H1 (cell line): Measurements from ENCODE around the gene PRODH2. TPM values are rescaled to one million over a fixed set of nuclear protein-coding genes. Genes with fewer than 3 reads are reported as not detected.

Experiments used
- KDM1A ChIP-seq: fragments of 200-600, 300-600 bp; sonication (generic); IDR thresholded peaks from 2 replicates; pipeline ENCODE4 v1.7.1; 2016; ENCODE audit warnings: mild to moderate bottlenecking, low read length, borderline replicate concordance
- POU5F1 ChIP-seq: IDR thresholded peaks from 2 replicates; pipeline ENCODE4 v1.6.1; 2011; ENCODE audit warnings: low read depth, mild to moderate bottlenecking, low read length, moderate library complexity
- RXRA ChIP-seq: IDR thresholded peaks from 2 replicates; pipeline ENCODE4 v1.6.1; 2011; ENCODE audit warnings: low read depth, mild to moderate bottlenecking, low read length, moderate library complexity; ENCODE audit not compliant: insufficient read depth
- SIRT6 ChIP-seq: IDR thresholded peaks from one replicate; pipeline ENCODE4 v1.7.1; 2012; ENCODE audit warnings: low read length, inconsistent platforms
- SIX5 ChIP-seq: IDR thresholded peaks from 2 replicates; pipeline ENCODE4 v1.6.1; 2011; ENCODE audit warnings: mild to moderate bottlenecking, low read depth, low read length
- TCF12 ChIP-seq: IDR thresholded peaks from 2 replicates; pipeline ENCODE4 v1.6.1; 2011; ENCODE audit warnings: low read depth, mild to moderate bottlenecking, low read length
- polyA plus RNA-seq, 7 experiments: library from polyadenylated mRNA; depleted of rRNA in 3 of 7; stranded (reverse) in 5 of 7; unstranded in 2 of 7; fragments of >200 nt in 5 of 7; fragments of 200-250 nt in 2 of 7; gene quantifications; 1 replicate in 5 of 7; 2 replicates in 1 of 7; 4 replicates in 1 of 7; pipeline versions ENCODE4 v1.2.1 to v1.2.3, GENCODE V29; 2011 to 2013; ENCODE audit warnings: missing spikeins in 2 of 7, mixed read lengths in 2 of 7
- total RNA-seq: library from RNA; stranded (reverse); fragmentation: NEBNext Ultra II Directional; extraction: Animal tissue kit (Norgen Biotek cat#: 25700); gene quantifications from 2 replicates; pipeline ENCODE4 v1.2.1, GENCODE V29; 2021

PRODH2 gene
- total and polyA plus RNA-seq, 2 of the 8 experiments (the other 6 are each of a cell fraction or from before 2014, with no cell fraction given): not detected

GRCh38 chr19:35752746-35753350 is 59.8 kb downstream of the PRODH2 start (continued):
- TF ChIP-seq TCF12 (no peak), POU5F1 (no peak), RXRA (no peak), KDM1A (no peak), SIX5 (no peak), SIRT6 (no peak)
